Epithelial cell of esophagus (primary cell): ENCODE measurements around the gene AMOTL2.

ENCODE experiments used
- DNase-seq: peaks from one replicate; pipeline ENCODE4 v3.0.0; 2010; ENCODE audit warnings: low read depth
- H3K4me3 ChIP-seq: 2 replicates; pipeline ENCODE4 v1.5.1; 2011; ENCODE audit warnings: mild to moderate bottlenecking, low read length, control low read depth
- CTCF ChIP-seq: IDR thresholded peaks from 2 replicates; pipeline ENCODE4 v1.5.1; 2011; ENCODE audit warnings: low read depth, mild to moderate bottlenecking, low read length, control low read depth, inconsistent platforms; ENCODE audit not compliant: insufficient read depth; ENCODE audit errors: missing control alignments

Gene AMOTL2

DNA sequence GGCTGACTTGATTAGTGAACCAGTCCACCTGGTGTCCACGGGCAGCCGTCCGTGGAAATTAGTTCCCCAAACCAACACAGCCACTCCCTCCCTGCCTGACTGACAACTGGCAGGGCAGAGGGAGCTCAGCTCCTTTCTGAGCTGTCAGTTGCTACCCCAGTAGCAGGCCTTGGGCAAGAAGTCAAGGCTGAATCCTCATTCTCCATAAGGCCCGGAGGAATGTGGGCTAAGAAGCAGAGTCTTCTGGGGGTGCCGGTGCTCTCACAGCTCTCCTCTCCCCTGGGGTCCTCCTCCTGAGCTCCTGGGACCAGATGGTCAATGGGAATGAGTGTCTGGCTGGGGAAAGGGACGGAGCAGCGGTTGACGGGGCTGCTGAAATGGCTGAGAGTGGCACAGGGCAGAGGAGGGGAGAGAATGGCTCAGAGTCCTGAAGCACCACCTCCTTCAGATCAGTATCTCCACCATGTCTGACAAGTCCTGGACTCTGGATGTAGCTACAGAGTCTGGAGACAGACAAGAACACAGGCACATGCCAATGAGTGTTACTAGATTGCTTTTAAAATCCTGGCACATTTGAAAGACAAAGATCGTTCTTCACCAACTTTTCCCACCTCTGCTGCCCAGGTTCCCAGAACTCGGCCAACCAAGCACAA lies 16.9 kb downstream of the AMOTL2 start:
- no peak for TF ChIP-seq CTCF
- no peak for DNase-seq
- H3K4me3 ChIP-seq, result no peak overlapping the region

DNA sequence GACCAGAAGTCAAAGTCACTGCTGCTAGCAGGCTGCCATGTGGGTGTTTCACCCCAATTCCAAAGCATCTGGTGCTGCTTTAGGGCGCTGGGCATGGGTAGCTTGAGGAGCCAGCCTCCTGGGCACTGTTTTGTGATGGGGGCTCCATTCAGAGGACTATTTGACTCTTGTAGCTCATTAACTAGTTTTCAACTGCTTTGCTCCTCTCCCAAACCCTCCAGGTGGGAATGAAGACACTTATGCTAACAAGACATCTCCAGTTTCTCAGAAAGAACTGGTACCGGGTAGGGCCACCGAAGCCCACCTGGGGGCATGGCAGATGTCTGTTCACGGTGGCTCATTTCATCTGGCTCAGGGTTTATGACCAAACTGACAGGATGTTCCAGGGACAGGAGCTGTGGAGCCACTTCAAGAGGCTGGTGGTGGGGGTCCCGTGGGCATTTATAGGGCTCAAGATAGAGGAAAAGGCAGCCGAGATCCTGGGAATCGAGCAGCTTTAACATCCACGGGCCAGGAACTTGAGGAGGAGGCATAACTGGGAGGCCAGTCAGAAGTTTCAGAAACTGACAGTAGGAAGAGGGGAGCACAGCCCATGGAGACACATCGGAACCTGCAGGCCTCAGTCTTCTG lies 17.7 kb downstream of the AMOTL2 start:
- no peak overlapping the region for H3K4me3 ChIP-seq
- no peak for TF ChIP-seq CTCF

GRCh38 chr3:134355416-134355815 lies 18.8 kb downstream of the AMOTL2 start:
- no peak for TF ChIP-seq CTCF
- no peak overlapping the region for H3K4me3 ChIP-seq
- no peak for DNase-seq

More for the DNA sequence above, 17.7 kb downstream of the AMOTL2 start:
- no peak for DNase-seq

DNA sequence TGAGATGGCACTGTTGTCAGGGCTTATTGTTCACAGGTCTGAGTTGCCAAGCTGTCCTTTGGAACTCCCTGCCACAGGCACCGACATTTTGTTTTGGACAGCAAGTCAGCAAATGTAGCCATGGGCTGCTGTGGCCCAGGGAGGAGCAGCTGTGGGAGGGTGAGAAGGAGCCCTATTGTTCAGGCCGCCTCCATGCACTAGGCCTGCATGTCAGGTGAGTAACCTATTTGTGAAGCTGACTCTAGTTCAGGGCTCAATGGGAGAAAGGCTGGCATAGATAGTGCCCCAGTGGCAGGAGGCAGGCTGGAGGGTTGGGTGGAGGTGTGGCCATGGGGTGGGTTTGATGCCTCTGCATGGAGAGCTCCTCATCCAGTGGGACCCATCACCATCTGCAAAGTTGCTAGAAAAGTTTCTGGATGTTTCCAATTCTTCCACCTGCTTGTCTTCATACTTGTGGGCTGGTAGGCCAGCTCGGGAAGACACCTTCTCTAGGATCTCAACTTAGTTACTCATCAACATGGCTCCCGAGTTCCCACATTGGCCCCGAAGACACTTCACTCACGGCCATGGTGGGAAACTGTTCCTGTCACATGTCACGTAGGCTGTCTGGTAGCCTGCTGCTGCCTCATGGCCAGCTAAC lies 19.5 kb downstream of the AMOTL2 start:
- no peak for DNase-seq
- no peak for TF ChIP-seq CTCF
- H3K4me3 ChIP-seq, result no peak overlapping the region

DNA sequence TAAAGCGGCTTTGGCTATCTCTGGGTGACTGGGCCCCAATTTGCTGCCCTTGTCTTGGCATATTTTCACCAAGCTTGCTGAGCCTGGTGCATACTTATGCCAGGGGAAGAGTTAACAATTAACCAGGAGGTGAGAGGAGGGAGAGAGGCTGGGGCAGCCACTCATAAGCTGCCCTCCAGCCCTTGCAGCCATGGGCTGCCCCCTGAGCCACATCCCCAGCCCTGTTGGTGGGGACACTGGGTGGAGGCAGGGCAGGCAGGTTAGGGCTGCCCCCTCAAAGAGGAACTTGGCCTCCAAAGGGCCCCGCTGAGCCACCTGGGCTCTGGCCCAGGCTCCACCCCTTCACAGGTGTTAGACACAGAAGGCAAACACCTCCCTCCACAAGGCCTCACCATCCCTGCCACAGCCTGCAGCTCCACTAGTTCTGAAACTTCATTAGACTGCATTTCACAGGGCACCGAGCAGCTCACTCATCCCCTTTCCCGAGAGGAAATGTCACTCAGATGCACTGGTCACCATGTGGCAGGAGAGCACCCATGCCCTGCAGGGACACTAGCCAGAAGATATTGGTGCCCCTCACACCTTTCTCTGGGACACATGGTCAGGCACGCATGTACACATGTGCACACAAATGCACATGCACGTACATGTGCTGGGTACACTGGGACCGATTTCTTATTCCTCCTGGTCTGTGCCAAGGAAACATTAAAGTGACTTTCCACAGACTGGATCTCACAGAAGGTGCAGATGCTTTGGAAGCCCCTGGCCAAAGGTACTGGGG lies 20.2 kb downstream of the AMOTL2 start:
- TF ChIP-seq CTCF, result no peak
- H3K4me3 ChIP-seq, result no peak overlapping the region
- DNase-seq, result no peak

DNA sequence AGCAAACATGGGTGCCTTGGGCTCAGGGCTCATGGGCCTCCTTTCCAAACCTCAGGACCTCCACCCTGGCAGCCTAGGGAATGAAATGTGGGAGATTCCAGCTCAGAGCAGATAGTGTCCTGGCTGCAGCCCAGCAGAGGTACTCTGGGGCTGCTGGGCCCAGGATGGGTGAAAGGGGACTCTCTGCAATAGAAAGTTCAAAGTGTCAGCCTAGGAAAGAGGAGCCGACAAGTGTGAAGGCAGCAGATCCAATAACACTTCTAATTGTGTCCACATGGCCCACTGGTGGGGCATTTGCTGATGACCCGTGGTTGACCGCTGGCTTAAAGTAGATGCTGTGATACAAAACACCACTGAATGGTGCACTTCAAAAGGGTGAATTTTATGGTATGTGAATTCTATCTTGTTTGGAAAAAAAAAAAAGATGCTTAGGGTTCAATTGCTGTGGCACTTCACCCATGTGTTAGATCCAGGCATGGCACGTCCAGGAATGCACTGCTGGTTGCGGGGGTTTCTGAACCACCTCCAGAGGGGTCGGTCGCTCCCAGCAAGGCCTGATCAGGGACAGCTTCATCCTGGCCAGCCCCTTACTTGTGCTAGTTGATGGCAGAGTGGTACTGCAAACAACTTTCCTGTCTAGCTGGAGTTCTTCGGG lies 20.9 kb downstream of the AMOTL2 start:
- no peak overlapping the region for H3K4me3 ChIP-seq
- DNase-seq, result no peak
- TF ChIP-seq CTCF, result no peak
